OCI-LY3 (cell line): Measurements from ENCODE around the gene PDE8A.

Experiments
- CTCF ChIP-seq: fragments of 200-600, 300-600 bp; sonication (generic); IDR thresholded peaks from 2 replicates; pipeline ENCODE4 v1.5.1; 2014; ENCODE audit warnings: antibody characterized with exemption, low read length, low read depth
- EZH2phosphoT487 ChIP-seq: fragments of 200-600 bp; shearing (Covaris generic); IDR thresholded peaks from 2 replicates; pipeline ENCODE4 v1.6.1; 2018; ENCODE audit warnings: antibody characterized with exemption, mixed run types, low read depth

- TF ChIP-seq EZH2phosphoT487 (no peak), CTCF (no peak)
Measured at GRCh38 chr15:85049805-85050204, 68.1 kb downstream of the PDE8A start.
